Inferior parietal cortex (tissue), 1 donor: ENCODE data around the gene CLCA1.

ENCODE experiments used
- DNase-seq: peaks from one replicate; pipeline ENCODE4 v3.0.0-alpha.2; 2016; ENCODE audit errors: extremely low spot score

The CLCA1 gene

GRCh38 chr1:86504137-86504479 lies 35.4 kb downstream of the CLCA1 start:
- DNase-seq = no peak

GRCh38 chr1:86504895-86505563 lies 36.3 kb downstream of the CLCA1 start:
- no peak for DNase-seq

GRCh38 chr1:86505564-86505902 lies 36.8 kb downstream of the CLCA1 start:
- DNase-seq = no peak

DNA sequence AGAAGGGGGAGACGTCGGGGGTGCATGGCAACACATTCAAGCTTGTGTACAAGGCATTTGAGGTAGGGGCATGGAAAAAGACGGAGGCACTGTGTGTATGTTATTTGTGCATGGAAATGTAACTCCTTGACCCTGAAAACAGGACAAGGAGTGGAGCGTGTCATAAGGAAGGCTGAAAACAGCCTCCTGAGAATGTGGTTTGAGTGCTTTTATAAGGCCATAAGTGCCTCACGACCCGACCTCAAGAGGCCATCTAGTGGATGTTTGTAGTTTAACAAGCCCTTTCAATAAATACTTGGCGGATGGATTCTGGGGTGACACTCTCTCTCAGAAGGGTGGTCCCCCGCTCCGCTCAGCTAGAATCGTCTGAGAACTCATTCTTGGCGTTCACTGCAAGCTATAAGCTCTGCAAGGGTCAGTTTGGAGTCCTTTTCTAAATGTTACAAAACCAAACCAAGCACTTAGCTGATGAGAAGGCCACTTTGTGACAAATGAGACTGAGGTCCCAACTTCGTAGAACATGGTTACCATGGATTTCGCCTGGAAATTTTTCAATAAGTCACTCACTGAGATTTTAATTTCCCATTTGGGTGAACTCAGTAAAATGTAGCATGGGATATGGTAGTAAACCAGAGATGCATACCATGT lies 39.3 kb downstream of the CLCA1 start:
- no peak for DNase-seq

GRCh38 chr1:86508583-86508969 lies 39.8 kb downstream of the CLCA1 start:
- DNase-seq = no peak

DNA sequence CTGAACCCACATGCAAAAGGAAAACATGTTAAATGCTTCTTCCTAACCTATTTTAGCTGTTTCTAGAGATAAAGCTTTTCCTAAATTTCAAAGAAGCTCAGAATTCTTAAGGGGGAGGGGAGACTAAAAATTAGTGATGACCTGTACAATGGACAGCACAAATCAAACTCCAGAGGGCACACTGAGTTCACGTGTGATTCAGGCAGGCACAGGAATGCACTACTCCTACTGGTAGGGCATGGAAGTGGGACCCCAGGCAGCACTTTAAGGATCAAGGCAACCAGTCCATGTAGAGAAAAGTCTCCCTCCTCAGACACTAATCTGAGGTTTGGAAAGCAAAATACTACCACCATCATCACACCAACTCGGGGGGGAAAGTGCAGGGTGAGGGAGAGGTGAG lies 46.9 kb downstream of the CLCA1 start:
- peak; percentile 45 for DNase-seq

DNA sequence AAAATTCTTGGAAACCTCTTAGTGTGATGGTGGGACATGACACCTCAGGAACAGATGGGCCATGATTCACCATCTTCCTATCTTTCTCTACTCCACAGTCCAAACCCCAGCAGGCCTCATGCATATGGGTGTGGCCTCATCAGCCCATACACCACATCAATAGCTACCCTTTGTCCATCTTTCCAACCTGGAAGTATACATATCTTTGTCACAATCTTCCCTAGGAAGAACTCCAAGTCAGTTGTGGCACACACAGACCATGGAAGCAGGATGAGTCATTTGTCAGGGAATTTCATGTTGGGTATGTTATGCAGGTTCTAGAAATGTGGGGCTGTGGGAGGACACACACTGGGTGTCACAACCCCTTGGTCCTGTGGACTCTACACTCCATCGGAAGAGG lies 47.6 kb downstream of the CLCA1 start:
- no peak for DNase-seq

GRCh38 chr1:86517336-86517735 lies 48.6 kb downstream of the CLCA1 start:
- DNase-seq = no peak

- DNase-seq = no peak
These were observed 52.2 kb downstream of the CLCA1 start for GRCh38 chr1:86520789-86521521.

DNA sequence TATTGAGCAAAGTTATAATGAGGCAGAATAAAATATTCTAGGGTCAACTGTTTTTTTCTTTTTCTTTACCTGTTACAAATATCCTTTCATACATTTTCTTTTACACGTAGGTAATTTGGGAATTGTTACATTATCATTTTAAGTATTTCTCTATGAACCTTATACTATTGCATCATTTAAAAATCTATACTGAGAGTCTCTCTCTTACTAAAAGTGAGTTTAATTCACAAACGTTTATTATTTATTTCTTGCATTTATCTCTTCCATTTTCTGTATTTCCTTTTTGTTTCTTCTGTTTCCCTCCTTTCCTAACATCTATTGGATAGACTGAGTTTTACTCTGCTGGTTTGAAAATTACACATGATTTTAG lies 52.8 kb downstream of the CLCA1 start:
- DNase-seq = no peak

DNA sequence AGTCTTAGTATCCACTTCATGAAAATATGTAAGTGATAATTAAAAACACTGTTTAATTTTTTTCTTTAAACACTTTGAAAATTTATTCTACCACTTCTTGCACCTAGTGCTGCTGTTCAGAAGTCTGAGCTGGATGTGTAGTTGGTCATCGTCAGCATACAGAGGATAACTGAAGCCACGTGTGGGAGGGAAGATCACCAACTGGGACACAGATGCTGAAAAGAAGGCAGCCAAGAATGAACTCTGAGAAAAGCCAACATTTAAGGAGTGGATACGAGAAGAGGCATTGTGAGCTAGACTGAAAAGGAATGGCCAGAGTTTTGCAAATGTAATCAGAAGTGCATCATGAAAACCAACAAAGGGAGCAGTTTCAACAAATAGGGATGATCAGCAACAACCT lies 53.5 kb downstream of the CLCA1 start:
- no peak for DNase-seq

GRCh38 chr1:86523670-86524354 lies 55.1 kb downstream of the CLCA1 start:
- no peak for DNase-seq

DNA sequence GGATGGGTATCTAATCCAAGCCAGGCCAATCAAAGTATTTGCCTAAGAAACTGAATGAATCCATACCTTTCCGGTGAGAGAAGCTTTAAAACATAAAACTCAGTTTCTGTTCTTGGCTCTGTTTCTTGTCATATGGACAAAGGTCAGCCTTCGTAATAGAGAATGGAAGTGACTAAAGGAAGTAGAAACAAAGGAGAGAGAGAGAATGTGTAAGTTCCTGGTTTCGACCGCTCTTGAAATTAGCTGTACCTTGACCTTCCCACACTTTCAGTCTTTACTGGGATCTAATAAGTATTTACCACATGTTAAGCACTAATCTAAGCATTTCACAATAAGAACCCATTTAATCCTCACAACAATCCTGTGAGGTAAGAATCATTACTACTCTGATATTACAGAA lies 58.6 kb downstream of the CLCA1 start:
- DNase-seq = no peak

DNA sequence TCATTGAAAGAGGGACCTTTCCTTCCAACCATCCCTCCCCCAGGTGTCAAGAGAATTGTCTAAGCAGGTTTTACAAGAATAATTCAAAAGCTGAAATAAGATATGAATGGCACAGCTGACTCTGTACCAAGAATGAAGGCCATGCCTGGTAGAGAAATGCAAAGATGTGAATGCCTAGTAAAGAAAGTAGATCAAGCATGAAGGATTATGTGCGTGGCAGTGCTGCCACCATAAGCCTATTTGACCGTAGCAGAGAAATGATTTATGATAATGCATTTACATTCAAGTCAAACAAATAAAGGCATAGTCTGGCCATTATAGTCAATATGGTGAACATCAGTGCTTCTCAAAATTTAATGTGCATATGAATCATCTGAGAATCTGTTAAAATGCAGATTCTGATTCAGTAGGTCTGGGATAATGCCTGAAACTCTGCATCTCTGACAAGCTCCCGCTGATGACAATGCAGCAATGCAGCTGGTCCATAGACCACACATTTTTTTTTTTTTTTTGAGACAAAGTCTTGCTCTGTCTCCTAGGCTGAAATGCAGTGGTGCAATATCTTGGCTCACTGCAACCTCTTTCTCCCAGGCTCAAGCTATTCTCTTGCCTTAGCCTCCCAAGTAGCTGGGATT lies 61.6 kb downstream of the CLCA1 start:
- no peak for DNase-seq

DNA sequence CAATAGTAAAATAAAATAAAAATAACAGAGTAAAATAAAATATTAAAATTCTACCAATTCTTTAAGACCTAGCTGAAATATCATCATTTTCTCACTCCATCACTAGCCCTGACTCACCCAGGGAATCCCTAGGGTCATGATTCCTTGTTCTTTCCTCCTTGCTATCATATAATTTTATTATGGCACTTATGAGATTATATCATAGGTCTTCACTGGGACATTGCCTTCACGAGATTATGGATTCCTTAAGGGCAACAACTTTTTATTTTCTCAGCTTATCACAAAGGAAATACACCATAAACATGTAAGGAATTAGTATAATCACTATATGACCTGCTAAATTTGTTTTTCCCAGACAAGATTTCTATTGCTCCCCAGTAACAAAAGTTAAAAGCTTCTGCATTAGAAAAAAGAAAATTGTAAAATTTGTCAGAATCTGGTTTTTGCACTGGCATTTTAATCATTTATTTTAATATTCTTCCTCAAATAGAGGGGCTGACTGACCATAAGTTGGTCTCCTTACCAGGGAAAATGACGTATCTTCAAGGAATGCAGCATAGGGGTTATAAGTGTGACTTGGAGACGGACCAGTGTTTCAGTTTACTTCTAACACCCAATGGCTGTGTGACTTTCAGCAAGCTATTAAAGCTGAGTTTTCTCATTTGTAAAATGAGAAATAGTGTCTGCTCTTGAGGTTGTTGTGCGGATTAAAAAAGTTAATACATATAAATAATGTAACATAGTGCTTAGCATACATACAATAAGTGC lies 69.4 kb downstream of the CLCA1 start:
- no peak for DNase-seq

- DNase-seq = no peak
These were observed 70.0 kb downstream of the CLCA1 start for GRCh38 chr1:86538775-86539174.

GRCh38 chr1:86541859-86542258 lies 73.1 kb downstream of the CLCA1 start:
- DNase-seq = no peak

GRCh38 chr1:86542631-86543030 lies 73.9 kb downstream of the CLCA1 start:
- DNase-seq = no peak

GRCh38 chr1:86546787-86547221 lies 78.1 kb downstream of the CLCA1 start, which contains the start of gene CLCA4:
Gene CLCA4 (plus strand): TSS chr1:86547078. CDS start chr1:86547120, 42 bp downstream.
- peak; percentile 79 for DNase-seq

- DNase-seq = no peak
These were observed 80.1 kb downstream of the CLCA1 start for GRCh38 chr1:86548839-86549238.
